GM19193 (cell line): ENCODE measurements around the gene SPTBN1.

Source experiments
- POLR2A ChIP-seq: IDR thresholded peaks from 4 replicates; pipeline ENCODE4 v1.6.1; 2011; ENCODE audit not compliant: insufficient read depth, insufficient read length; ENCODE audit errors: extremely low read depth

SPTBN1 gene

GRCh38 chr2:54675738-54676137, 219.6 kb downstream of the SPTBN1 start:
- TF ChIP-seq POLR2A: no peak

- no peak for TF ChIP-seq POLR2A
Measured at GRCh38 chr2:54676656-54677055, 220.5 kb downstream of the SPTBN1 start.

- TF ChIP-seq POLR2A: no peak
Measured at GRCh38 chr2:54677476-54678265, 221.5 kb downstream of the SPTBN1 start.

- no peak for TF ChIP-seq POLR2A
Measured at GRCh38 chr2:54678719-54679118, 222.6 kb downstream of the SPTBN1 start.

GRCh38 chr2:54680397-54681041, 224.4 kb downstream of the SPTBN1 start:
- TF ChIP-seq POLR2A: no peak

GRCh38 chr2:54681416-54681815, 225.3 kb downstream of the SPTBN1 start:
- no peak for TF ChIP-seq POLR2A

- TF ChIP-seq POLR2A: no peak
Measured at GRCh38 chr2:54683596-54683995, 227.5 kb downstream of the SPTBN1 start.

- TF ChIP-seq POLR2A: no peak
Measured at GRCh38 chr2:54685263-54685775, 229.2 kb downstream of the SPTBN1 start.

- TF ChIP-seq POLR2A: no peak
Measured at GRCh38 chr2:54687595-54688152, 231.5 kb downstream of the SPTBN1 start.

- no peak for TF ChIP-seq POLR2A
Measured at GRCh38 chr2:54691445-54692135, 235.5 kb downstream of the SPTBN1 start.

GRCh38 chr2:54692556-54692955, 236.4 kb downstream of the SPTBN1 start:
- no peak for TF ChIP-seq POLR2A

GRCh38 chr2:54695378-54695777, 239.3 kb downstream of the SPTBN1 start:
- TF ChIP-seq POLR2A: no peak

- TF ChIP-seq POLR2A: no peak
Measured at GRCh38 chr2:54697934-54698333, 241.8 kb downstream of the SPTBN1 start.

GRCh38 chr2:54699665-54700064, 243.5 kb downstream of the SPTBN1 start:
- TF ChIP-seq POLR2A: no peak

GRCh38 chr2:54701029-54701428, 244.9 kb downstream of the SPTBN1 start:
- TF ChIP-seq POLR2A: no peak
